GM12872 (cell line): ENCODE results near the gene ZNF212.

ENCODE experiments used
- TF ChIP-seq, protein P1 (sequence below): IDR thresholded peaks from 3 replicates; pipeline ENCODE4 v1.5.1; 2011; ENCODE audit warnings: low read depth, mild to moderate bottlenecking, low read length, moderate library complexity; ENCODE audit not compliant: insufficient read depth

The ZNF212 gene

DNA sequence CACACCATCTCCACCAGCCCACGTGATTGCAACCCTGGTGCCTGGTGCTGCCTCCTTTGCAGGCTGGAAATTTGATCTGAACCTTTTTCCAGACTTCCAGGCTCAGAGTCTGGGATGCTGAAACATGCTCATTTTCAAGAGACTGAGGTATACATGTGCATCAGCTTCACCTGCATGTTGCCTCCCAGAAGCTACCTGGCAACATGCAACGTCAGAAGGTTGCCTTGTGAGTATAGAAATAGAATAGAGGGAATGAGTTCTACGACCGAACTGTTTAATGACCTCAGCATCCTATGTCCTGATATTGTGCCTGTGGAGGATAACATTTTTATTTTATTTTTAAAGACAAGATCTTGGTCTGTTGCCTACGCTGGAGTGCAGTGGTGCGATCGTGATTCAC lies 1.9 kb upstream of the ZNF212 start:
- TF ChIP-seq, protein P1, sequence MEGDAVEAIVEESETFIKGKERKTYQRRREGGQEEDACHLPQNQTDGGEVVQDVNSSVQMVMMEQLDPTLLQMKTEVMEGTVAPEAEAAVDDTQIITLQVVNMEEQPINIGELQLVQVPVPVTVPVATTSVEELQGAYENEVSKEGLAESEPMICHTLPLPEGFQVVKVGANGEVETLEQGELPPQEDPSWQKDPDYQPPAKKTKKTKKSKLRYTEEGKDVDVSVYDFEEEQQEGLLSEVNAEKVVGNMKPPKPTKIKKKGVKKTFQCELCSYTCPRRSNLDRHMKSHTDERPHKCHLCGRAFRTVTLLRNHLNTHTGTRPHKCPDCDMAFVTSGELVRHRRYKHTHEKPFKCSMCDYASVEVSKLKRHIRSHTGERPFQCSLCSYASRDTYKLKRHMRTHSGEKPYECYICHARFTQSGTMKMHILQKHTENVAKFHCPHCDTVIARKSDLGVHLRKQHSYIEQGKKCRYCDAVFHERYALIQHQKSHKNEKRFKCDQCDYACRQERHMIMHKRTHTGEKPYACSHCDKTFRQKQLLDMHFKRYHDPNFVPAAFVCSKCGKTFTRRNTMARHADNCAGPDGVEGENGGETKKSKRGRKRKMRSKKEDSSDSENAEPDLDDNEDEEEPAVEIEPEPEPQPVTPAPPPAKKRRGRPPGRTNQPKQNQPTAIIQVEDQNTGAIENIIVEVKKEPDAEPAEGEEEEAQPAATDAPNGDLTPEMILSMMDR, result no peak

GRCh38 chr7:149238051-149238450 lies 1.4 kb upstream of the ZNF212 start:
- TF ChIP-seq, protein P1, result no peak

- TF ChIP-seq, protein P1, result no peak
Observed at GRCh38 chr7:149240637-149241036, 1.2 kb downstream of the ZNF212 start.

GRCh38 chr7:149241696-149242095 lies 2.2 kb downstream of the ZNF212 start:
- TF ChIP-seq, protein P1, result no peak

DNA sequence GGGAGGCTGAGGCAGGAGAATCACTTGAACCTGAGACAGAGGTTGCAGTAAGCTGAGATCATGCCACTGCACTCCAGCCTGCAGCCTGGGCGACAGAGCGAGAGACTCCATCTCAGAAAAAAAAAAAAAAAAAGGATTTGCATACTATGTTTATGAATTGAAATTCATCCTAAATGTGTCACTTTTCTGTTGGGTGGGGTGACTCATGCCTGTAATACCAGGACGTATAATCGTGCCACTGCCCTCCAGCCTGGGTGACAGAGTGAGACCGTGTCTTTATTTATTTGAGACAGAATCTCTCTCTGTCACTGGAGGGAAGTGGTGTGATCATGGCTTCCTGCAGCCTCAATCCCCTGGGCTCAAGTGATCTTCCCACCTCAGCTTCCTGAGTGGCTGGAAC lies 5.8 kb downstream of the ZNF212 start:
- TF ChIP-seq, protein P1, result no peak

- TF ChIP-seq, protein P1, result no peak
Observed at GRCh38 chr7:149245744-149246143, 6.3 kb downstream of the ZNF212 start.

GRCh38 chr7:149248777-149249176 lies 9.3 kb downstream of the ZNF212 start:
- TF ChIP-seq, protein P1, result no peak

DNA sequence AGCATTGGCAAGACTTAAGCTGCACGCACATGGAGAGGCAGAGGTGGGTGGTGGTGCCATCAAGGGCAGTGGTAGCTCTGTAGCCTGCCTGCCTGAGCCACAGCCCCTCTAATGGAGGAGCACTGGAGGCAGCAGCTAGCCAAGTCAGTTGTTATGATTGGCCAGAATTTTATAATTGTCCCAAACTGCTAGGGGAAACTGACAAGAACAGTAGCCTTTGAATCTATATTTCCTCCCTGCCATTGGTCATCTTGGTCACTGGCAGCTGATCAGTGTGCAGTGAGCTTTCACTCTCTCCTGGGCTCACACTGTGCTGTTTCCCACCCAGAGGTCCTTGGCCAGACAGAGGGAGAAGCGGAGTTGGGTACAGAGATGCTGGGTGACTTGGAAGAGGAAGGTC lies 12.9 kb downstream of the ZNF212 start:
- TF ChIP-seq, protein P1, result no peak
